Left lobe of liver (tissue), 2 donors: ENCODE measurements around the gene TMEM120B. TPM values are rescaled to one million over a fixed set of nuclear protein-coding genes. Genes with fewer than 3 reads are reported as not detected.
"Not testable (repeated sequence)": the region's sequence is repeated elsewhere in the genome, so short reads cannot be mapped to it uniquely, and the experiment has no call there.

Source experiments
- ATAC-seq: fragments of 200-7000 bp; cut with Tn5 transposase; one replicate; pipeline ENCODE4 v1.9.1; 2020; ENCODE audit warnings: mild to moderate bottlenecking, moderate library complexity
- DNase-seq: peaks from one replicate; pipeline ENCODE4 v3.0.0-alpha.2; 2020; ENCODE audit warnings: low spot score
- total RNA-seq: library from RNA; stranded (reverse); gene quantifications from one replicate; pipeline ENCODE4 v1.2.1, GENCODE V29; 2021
- donor health status: DM: no; HTN: no; CAD: no; lungs with moderate emphysema.
- donor health status: DM: no; HTN: yes; CAD: no.

Gene TMEM120B
- total RNA-seq, 1 donor from 2014 or later = 5.6 TPM

DNA sequence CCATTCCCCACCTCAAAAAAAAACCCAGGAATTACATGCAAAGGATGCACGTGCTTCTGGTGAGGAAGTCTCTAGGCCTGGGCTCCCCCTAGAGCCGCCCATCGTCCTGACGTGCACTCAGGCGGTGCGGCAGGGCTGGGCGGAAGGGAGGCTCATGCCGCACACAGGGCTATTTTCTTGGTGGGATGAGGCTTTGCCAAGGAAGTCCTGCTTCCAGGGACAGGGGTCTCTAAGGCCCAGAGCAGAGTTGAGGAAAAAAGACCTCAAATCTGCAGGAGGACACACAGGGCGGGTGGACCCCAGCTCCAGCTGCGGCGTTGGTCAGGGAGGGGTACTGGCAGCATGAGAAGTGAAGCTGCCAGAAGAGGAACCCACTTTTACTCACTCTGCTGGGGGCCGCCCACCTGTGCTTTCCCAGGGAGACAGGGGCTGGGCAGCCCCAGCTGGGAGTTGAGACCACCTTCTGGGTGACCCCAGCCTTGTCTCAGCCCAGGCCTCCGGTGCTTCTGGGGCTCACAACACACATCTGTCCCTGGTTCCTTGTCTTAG, 76.8 kb downstream of the TMEM120B start:
- ATAC-seq (no peak), DNase-seq (no peak)

DNA sequence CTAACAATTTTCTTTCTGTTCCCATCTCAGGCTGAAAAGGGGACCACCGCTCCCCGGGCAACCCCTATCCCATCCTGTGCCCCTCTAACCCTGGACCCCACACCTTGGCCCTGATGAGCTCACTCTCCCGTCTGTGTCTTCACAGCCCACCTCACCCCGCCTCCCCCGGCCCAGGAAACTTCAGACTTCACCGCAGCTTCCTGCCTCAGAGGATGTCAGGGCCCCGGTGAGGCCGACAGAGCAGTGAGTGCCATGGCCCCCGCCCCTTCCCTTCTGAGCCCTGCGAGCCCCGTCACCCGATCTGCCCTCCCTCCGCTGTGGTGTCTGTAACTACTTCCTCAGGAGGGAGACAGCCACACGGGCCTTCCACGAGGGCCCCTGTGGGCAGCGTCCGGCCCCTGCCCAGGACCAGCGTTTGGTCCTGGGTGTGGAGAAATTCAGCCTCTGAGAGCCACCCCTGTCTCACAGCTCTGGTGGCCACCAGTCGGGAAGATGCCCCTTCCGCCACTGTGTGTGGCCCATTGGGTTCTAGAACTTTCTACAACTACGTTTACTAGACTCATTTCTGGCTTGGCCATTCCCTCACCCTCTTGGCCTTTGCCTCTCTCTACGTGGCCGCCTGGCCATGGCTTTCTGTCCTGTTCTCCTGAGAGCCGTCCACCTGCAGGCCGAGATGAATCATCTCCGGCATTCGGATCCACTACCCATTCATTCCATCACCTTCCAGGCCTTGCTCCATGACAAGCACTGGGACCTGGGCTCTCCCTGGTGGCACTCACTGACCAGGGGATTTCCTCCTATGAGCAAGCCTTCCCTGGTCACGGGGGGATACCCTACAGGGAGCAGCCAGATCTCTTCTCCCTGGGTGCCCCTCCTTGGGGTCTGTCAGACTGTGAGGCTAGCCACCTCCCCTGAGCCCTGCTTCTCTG, 77.5 kb downstream of the TMEM120B start:
- ATAC-seq = no peak
- peak; percentile 65 for DNase-seq

DNA sequence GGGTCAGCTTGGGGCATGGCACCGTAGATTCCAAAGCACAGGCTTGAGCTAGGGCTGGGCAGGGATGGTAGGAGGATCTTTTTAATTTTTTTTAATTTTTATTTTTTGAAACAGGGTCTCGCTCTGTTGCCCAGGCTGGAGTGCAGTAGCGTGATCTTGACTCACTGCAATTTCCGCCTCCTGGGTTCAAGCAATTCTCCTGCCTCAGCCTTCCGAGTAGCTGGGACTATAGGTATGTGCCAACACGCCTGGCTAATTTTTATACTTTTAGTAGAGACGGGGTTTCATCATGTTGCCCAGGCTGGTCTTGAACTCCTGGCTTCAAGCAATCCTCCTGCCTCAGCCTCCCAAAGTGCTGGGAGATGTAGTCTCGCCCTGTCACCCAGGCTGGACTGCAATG, 78.2 kb downstream of the TMEM120B start:
- ATAC-seq, DNase-seq: not testable (repeated sequence)

GRCh38 chr12:121791671-121792551, 79.4 kb downstream of the TMEM120B start:
- ATAC-seq (no peak), DNase-seq (no peak)

DNA sequence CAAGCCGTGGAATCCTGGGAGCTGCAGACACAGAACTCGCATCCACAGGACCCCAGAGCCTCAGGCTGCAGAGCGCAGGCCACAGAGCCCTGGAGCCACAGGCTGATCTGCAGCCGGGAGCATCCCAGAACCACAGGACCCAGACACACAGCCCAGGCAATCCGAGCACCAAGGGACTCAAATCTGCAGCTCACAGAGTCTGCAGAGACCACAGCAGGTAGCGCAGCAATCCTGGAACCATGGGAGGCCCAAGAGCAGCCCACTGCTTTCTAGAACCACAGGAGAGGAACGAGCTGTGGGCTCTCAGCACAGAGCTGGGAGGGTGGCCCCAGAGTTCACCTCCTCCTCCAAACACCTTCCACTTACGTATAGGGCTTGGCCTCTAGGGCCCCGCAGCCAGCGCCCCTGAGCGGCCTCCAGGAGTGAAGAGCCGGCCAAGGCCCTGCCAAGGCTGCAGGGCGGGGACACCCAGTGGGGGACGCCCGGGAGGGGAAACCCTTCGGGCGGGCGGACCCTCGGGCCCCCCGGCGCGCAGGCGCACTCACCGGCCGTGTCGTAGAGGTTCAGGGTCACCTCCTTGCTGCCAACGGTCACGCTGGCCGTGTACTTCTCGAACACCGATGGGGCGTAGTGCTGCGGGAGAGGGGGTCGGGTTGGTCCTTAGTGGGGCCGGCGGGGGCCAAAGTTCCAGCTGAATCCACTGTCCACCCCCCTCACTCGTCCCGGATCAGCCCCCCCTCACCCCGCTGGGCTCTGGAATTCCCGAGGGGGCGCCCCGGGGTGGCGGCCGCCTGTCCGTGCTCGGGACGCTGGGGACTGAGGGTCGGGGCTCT, 80.3 kb downstream of the TMEM120B start:
- no peak for DNase-seq
- no peak for ATAC-seq

GRCh38 chr12:121793440-121793837, 80.9 kb downstream of the TMEM120B start, which contains the start of gene RHOF:
TSS of gene RHOF (minus strand) at chr12:121793688. CDS start at chr12:121793633, 55 bp downstream.
- peak; percentile 3 for ATAC-seq
- DNase-seq = no peak

DNA sequence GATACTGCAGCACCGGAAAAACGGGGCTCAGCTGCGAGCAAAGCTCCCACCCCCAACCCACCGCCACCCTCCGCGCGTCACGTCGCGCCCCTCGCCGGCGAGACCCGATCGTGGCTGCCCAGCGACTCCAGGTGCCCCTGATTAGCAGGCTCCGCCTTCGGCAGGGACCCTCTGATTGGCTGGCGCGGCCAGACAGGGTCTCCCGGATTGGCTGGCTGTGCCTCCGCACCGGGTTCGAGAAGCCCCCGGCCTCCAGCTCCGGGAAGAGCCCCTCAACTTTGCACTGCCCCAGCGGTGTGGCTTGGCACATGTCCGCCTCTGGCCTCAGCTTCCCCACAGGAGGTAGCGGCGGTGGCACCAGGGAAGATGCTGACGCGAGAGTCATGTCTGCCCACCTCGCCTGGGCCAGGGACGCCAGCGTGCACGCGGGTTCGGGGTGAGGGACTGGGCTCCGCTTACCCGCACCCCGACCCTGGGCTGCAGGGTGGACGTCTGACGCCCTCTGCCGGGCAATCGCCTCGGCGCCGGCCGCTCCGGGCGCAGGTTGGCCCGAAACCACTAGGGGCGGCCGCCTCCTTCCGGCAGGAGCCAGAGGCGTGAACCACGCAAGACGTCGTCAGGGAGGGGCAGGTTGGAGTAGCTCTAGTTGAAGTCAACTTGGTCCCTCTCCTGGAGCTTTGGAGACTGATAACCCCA, 81.4 kb downstream of the TMEM120B start:
- peak; percentile 67 for ATAC-seq
- peak; percentile 91 for DNase-seq

DNA sequence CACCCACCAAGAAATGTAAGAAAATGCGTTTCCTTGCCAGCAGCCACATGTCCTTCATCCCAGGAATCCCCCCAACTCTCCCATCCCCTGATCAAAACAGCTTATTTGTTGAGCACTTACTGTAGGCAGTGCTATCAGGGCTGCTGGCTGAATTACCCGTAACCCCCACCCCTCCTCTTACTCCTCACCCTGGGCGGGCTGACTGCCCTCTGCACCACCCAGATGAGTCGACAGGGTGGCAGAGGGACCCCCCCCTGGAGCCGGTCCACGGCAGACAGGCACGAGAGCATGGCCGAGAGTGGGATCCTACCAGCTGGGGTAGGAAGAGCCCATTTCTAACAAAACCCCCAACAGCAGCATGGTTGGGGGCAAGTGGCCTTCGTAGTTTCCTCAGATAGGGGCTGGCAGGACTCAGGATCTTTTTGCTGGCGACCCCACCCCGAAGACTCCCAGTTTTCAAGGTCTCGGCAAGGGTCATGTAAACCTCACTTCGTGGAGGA, 82.0 kb downstream of the TMEM120B start:
- ATAC-seq (peak; percentile 1), DNase-seq (no peak)

DNA sequence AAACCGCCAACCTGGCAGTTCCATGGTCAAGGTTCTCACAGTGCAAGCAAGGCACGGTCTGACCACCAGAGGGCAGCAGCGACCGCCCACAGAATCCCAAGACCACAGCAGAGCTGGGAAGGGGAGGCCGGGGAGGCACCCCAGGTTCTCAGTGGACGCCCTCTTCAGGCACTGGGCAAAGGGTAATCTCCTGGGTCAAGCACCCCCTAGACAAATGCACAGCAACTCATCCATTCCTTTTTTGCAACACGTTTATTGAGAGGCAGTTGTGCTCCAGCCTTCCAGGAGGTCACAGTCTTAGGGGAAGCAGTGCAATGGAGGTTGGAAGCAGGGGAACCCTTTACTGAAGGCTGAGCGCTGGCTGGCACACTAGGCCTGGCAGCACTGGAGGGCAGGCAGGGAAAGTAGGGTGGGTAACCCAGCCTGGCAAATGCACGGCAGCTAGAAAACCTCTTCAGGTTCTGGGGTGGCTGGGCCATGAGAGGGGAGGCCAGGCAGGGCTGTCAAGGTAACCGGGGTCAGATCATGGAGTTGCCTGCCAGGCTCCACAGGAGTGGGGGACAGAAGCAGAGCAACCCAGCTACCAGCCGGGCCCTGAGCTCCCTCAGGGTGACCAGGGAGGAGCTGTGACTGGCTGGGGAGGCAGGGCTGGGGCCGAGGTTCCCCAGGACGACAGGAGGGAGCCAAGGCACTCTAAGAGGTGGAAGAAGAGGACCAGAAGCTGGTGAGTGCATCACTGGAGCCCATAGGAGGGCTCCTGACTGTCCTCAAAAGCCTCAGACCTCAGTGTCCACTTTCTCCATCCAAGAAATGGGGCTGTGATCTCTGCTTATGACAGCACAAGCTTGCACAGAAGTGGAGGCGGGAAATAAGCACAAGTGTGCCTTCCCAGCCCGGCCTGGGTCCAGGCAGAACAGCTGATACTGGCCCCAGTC, 82.7 kb downstream of the TMEM120B start:
- DNase-seq (peak; percentile 91), ATAC-seq (peak; percentile 56)

GRCh38 chr12:121796855-121797751, 84.6 kb downstream of the TMEM120B start:
- ATAC-seq (peak; percentile 54), DNase-seq (peak; percentile 100)

GRCh38 chr12:121797937-121798786, 85.6 kb downstream of the TMEM120B start:
- DNase-seq = peak; percentile 93
- peak; percentile 12 for ATAC-seq

DNA sequence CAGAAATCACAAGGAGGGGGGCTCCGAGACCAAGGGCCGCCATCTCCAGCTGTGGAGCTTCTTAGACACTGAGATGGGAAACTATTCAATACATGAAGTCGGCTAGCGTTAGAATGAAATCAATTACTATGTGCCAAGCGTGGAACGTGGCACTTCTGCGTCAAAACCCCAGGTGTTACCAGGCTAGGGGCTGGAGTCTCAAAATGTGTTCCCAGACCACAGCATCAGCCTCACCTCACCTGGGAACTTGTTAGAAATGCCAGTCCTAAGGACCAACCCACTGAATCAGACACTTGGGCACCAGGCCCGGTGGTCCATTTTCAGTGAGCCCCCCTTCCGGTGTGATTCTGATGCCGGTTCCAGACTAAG, 86.2 kb downstream of the TMEM120B start:
- no peak for DNase-seq
- no peak for ATAC-seq

GRCh38 chr12:121799156-121799841, 86.7 kb downstream of the TMEM120B start:
- ATAC-seq = peak; percentile 1
- peak; percentile 79 for DNase-seq

DNA sequence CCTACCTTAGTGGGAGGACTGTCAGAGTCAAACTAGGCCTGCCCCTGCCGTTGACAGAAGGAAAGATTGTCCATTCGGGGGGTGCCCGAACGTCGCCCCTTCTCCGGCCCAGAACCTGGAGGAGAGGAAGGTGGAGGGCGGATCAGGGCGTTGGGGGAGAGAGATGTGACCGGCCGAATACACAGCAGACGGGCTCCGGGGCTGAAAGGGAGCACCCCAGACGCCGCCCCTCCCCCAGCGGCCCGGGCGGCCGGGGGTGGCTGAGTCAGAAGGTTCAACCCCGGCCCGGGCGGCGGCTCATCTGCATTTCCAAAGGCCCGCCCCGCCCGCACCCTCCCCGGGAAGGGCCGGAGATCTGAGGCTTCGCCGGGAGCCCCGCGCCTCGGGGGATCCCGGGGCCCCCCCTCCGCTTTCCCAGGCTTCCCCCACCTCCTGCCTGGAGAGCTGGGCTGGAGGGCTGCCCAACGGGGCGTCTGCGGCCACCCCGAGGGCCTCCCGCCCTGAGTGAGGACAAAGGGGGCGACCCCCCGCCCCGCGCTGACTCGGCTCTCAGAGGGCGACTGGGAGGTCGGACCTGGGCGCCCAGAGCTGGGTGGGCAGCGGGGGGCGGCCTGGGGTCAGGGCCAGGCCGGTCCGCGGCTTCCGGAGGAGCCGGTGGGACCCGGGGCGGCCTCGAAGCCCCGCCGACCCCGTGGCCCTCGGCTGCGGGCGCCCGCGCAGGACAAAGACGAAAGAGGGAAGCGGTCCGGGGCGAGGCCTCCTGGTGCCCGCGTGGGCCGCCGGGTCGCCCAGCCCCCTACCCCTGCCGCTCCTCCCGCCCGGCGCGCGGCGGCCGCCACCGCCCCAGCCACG, 87.5 kb downstream of the TMEM120B start:
- ATAC-seq (peak; percentile 46), DNase-seq (peak; percentile 92)
